ENCODE data around the gene PRR12.

Gene PRR12

GRCh38 chr19:49645592-49645991 is 54.6 kb downstream of the PRR12 start:
- no peak for DNase-seq (ENCODE audit: low spot score)

- DNase-seq (ENCODE audit: low spot score) = no peak
These were observed 55.0 kb downstream of the PRR12 start for GRCh38 chr19:49645995-49646394.

DNA sequence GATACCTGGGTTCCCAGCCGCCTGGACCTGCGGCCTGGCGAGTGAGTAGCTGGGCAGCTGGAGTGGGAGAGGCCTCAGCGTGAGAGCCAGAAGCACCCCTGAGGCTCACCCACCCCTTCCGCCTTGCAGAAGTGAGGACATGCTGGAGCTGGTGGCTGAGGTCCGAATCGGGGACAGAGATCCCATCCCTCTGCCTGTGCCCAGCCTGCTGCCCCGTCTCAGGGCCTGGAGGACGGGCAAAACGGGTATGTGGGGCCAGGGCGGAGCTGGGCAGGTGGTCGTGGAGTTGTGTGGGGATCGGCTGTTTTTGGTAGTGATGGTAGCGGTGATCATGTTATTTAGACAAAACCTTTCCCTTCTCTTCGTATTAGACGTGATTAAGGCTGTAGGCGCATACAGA is 55.6 kb downstream of the PRR12 start:
- no peak for DNase-seq (ENCODE audit: low spot score)

DNA sequence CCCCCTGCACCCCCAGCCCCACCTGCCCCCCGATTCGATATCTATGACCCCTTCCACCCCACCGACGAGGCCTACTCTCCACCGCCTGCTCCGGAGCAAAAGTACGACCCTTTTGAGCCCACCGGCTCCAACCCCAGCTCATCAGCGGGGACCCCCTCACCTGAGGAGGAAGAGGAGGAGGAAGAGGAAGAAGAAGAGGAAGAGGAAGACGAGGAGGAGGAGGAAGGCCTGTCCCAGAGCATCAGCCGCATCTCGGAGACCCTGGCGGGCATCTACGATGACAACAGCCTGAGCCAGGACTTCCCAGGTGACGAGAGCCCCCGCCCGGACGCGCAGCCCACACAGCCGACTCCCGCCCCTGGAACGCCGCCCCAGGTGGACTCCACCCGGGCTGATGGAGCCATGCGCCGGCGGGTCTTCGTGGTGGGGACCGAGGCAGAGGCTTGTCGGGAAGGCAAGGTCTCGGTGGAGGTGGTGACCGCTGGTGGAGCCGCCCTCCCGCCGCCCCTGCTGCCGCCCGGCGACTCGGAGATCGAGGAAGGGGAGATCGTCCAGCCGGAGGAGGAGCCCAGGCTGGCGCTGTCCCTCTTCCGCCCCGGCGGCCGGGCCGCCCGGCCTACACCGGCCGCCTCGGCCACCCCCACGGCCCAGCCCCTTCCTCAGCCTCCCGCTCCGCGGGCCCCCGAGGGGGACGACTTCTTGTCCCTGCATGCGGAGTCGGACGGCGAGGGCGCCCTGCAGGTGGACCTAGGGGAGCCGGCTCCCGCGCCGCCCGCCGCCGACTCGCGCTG is 60.2 kb downstream of the PRR12 start:
- DNase-seq (ENCODE audit: low spot score) = no peak

- no peak for DNase-seq (ENCODE audit: low spot score)
These were observed 61.0 kb downstream of the PRR12 start for GRCh38 chr19:49651820-49652550.

DNA sequence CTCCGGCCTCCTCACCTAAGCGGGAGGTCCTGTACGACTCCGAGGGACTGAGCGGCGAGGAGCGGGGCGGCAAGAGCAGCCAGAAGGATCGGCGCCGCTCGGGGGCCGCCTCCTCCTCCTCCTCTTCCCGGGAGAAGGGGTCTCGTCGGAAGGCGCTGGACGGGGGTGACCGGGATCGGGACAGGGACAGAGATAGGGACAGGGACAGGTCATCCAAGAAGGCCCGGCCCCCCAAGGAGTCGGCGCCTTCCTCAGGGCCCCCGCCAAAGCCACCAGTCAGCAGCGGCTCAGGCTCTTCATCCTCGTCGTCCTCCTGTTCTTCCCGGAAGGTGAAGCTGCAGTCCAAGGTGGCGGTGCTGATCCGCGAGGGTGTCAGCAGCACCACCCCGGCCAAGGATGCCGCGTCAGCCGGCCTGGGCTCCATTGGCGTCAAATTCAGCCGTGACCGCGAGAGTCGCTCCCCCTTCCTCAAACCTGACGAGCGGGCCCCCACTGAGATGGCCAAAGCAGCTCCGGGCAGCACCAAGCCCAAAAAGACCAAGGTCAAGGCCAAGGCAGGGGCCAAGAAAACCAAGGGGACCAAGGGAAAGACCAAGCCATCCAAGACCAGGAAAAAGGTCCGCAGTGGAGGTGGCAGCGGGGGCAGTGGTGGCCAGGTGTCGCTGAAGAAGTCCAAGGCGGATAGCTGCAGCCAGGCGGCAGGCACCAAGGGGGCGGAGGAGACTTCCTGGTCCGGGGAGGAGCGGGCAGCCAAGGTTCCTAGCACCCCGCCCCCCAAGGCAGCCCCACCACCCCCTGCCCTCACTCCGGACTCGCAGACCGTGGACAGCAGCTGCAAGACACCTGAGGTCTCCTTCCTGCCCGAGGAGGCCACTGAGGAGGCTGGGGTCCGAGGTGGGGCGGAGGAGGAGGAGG is 61.8 kb downstream of the PRR12 start:
- no peak for DNase-seq (ENCODE audit: low spot score)

DNA sequence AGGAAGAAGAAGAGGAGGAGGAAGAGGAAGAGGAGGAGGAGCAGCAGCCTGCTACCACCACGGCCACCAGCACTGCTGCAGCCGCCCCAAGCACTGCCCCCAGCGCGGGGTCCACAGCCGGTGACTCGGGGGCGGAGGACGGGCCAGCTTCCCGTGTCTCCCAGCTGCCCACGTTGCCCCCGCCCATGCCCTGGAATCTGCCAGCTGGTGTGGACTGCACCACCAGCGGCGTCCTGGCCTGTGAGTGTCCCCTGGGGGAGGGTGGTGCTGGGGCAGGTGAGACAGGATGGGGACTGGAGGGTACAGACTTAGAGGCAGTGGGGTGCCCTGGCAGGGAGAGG is 62.5 kb downstream of the PRR12 start:
- no peak for DNase-seq (ENCODE audit: low spot score)

DNA sequence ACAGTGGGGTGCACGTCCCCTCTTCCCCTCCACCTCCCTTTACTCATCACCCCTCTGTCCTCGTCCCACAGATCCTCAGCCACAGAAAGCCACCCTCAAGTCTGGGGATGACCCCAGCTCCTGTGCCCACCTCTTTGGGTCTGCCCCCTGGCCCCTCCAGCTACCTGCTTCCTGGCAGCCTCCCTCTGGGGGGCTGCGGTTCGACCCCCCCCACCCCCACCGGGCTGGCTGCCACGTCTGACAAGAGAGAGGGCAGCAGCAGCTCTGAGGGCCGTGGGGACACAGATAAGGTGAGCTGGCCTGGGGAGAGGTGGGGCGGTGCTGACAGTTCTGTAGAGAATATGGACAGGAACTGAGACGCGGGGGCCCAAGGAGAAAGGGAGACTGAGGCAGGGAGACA is 63.6 kb downstream of the PRR12 start:
- no peak for DNase-seq (ENCODE audit: low spot score)

GRCh38 chr19:49655570-49656455 is 64.8 kb downstream of the PRR12 start:
- no peak for DNase-seq (ENCODE audit: low spot score)

DNA sequence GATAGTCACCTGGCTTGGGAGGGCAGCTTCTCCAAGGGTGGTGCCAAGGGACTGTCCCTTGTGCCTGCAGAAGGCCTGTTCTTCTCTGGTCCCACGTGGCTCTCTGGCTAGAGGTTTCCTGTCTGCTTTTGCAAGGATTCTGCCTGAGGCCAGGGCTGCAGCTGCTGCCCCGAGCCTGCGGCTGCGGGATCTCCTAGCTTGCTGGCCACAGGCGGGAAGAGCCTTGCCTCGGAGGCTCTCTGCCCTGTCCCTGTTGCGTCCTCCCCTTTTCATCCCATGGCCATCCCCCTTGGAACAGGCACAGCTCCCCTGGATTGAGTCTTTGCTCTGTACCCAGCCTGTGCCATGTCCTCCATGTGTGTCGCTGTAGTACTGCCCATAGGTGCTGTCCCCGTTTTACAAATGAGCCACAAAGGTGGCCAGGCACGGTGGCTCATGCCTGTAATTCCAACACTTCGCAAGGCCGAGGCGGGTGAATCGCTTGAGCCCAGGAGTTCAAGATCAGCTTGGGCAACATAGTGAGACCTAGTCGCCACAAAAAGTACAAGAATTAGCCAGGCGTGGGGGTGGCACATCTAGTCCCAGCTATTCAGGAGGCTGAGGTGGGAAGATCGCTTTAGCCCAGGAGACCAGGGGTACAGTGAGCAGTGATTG is 65.6 kb downstream of the PRR12 start:
- no peak for DNase-seq (ENCODE audit: low spot score)

DNA sequence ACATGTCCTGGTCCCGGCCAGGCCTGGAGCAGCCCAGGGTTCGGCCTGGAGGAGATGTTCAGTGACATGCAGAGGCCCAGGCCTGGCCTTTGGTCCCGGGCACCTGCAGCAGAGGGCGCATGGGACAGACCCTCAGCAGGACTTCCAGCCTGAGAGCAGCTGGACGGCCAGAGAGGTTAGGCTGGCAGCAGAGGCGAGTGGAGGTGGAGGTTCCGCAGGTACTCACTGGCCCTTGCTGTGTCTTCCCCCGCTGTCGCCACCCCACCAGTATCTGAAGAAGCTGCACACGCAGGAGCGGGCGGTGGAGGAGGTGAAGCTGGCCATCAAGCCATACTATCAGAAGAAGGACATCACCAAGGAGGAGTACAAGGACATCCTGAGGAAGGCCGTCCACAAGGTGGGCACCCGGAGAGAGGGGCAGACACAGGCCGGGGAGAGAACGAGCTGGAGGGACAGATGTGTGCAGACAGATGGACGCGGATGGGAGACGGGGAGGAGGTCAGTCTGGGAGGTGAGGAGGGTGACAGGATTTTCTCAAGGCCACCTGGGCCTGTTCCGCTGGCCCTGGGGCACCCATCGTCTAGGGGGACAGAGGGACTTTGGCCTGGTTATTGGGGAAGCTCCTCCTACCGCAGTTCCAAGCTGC is 66.6 kb downstream of the PRR12 start:
- DNase-seq (ENCODE audit: low spot score) = no peak

DNA sequence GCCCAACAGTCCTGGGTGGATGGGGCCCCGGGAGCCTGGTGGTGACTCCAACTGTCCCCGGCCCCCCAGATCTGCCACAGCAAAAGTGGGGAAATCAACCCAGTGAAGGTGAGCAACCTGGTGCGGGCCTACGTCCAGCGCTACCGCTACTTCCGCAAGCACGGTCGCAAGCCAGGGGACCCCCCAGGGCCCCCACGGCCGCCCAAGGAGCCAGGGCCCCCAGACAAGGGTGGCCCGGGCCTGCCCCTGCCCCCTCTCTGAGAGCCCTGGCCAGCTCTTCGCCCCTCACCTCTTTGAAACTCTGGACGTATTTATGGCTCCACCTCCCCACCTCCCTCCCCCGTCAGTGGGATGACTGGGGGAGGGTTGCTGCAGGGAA is 67.1 kb downstream of the PRR12 start:
- no peak for DNase-seq (ENCODE audit: low spot score)

DNA sequence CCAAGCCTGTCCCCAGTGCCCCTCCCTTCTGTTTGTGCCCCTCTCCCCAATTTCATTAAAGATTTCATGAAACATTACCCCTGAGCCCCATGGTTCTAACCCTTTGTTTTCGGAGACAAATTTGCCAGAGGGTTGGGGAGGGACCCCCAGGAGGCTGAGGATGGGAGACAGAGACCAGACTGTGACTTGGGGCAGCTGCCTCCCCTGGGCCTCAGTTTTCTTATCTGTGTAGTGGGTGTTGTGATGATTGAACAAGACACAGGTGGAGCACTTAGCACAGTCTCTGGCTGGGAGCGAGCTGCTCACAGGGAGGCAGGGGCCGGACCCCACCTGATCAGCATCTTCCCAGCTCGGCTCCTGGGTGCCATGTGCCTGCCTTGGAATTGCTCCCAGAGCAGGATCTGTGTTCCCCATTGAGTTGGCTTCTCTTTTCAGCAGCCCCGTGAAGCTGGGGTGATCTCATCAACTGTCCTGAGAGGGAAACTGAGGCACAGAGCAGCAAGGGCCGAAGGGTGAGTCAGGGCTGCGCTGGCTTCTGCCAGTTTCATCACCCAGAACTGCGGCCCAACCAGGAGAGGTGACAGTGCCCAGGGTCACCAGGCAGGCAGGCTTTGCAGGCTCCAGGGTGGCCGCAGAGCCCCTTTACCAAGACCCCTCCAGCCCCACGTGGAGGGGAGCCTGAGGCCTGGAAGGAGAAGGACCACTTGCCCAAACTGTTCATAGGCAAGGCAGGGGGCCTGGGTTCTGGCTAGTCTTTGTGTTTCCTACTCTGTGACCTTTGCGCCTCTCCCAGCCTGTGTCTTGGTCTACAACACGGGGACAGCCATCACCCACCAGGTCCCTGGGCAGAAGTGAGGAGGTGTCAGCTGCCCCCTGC is 67.8 kb downstream of the PRR12 start:
- no peak for DNase-seq (ENCODE audit: low spot score)

- DNase-seq (ENCODE audit: low spot score) = no peak
These were observed 69.5 kb downstream of the PRR12 start for GRCh38 chr19:49660338-49660961.

DNA sequence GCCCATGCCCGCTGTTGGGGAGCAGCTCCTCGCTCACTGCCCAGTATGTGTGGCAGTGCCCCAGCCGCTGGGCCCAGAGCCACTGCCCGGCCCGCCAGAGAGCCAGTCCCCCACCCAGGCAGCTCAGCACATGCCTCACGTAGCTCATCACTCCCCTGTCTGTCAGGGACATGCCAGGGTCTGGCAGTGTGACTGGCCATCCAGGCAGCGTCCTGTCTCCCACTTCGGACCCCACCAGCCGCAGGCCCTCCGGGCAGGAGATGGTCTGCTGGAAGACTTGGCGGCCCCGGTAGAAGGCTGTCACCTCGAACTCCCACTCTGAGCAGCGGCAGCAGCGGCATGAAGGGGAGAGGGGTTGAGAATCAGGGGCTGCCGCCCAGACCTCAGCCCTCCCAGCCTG is 71.0 kb downstream of the PRR12 start:
- no peak for DNase-seq (ENCODE audit: low spot score)

GRCh38 chr19:49663224-49663623 is 72.2 kb downstream of the PRR12 start:
- no peak for DNase-seq (ENCODE audit: low spot score)

- DNase-seq (ENCODE audit: low spot score) = peak; percentile 82
These were observed 73.4 kb downstream of the PRR12 start for GRCh38 chr19:49664171-49665035.

DNA sequence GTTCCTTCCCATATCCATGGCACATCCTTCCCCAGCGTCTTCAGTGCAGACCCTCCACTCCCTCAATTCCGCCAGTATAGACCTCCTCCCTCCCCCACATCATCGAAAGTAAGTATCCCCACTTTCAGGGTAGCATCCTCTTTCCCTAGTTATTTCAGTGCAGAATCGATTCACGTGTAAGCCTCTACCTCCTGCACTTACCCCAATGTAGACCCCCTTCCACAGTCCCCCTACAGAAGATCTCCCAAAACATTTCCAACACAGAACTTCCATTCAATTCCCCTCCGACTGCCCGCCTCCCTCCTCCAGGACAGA is 74.0 kb downstream of the PRR12 start:
- no peak for DNase-seq (ENCODE audit: low spot score)
